DND-41 (cell line): ENCODE data around the gene GABRR3.

Experiments used
- EZH2 ChIP-seq: IDR thresholded peaks from 3 replicates; pipeline ENCODE4 v1.6.1; 2012; ENCODE audit warnings: borderline replicate concordance, low read depth, mild to moderate bottlenecking, moderate library complexity, low read length, inconsistent platforms; ENCODE audit not compliant: severe bottlenecking
- TF ChIP-seq, protein P1 (sequence below): IDR thresholded peaks from 2 replicates; pipeline ENCODE4 v1.5.1; 2012; ENCODE audit warnings: borderline replicate concordance, low read length, moderate library complexity, mild to moderate bottlenecking; ENCODE audit not compliant: poor library complexity, severe bottlenecking; ENCODE audit errors: extremely low read depth

GRCh38 chr3:97935842-97936241 lies 99.3 kb downstream of the GABRR3 start:
- TF ChIP-seq, protein P1, sequence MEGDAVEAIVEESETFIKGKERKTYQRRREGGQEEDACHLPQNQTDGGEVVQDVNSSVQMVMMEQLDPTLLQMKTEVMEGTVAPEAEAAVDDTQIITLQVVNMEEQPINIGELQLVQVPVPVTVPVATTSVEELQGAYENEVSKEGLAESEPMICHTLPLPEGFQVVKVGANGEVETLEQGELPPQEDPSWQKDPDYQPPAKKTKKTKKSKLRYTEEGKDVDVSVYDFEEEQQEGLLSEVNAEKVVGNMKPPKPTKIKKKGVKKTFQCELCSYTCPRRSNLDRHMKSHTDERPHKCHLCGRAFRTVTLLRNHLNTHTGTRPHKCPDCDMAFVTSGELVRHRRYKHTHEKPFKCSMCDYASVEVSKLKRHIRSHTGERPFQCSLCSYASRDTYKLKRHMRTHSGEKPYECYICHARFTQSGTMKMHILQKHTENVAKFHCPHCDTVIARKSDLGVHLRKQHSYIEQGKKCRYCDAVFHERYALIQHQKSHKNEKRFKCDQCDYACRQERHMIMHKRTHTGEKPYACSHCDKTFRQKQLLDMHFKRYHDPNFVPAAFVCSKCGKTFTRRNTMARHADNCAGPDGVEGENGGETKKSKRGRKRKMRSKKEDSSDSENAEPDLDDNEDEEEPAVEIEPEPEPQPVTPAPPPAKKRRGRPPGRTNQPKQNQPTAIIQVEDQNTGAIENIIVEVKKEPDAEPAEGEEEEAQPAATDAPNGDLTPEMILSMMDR, result no peak
- no peak for TF ChIP-seq EZH2
